Measurements from ENCODE around the gene USP40. TPM values are rescaled to one million over a fixed set of nuclear protein-coding genes. Genes with fewer than 3 reads are reported as not detected.

The USP40 gene
- total and polyA plus RNA-seq, 2 of the 8 experiments (the other 6 are each of a cell fraction or from before 2014, with no cell fraction given) = 12.0 to 15.7 TPM

- DNase-seq (ENCODE audit: low read depth in 1 of 2, low spot score in 2 of 2) = no peak
- no peak for FAIRE-seq
- H3K4ac ChIP-seq (replicated peaks; ENCODE audit: insufficient read length, low read depth, low read length) = no peak overlapping the region
- no peak overlapping the region for H2BK12ac ChIP-seq (ENCODE audit: low read depth, low read length)
- no peak overlapping the region for H3K9ac ChIP-seq (replicated peaks in 1 of 4; ENCODE audit: extremely low read depth in 1 of 4, low read depth in 3 of 4, low read length in 3 of 4)
- no peak overlapping the region for H2AFZ ChIP-seq (ENCODE audit: low read length)
- H3K18ac ChIP-seq (ENCODE audit: extremely low read depth, low read length) = no peak overlapping the region
- H3K27me3 ChIP-seq (replicated peaks in 1 of 4; ENCODE audit: control insufficient read depth in 3 of 4, extremely low read depth in 1 of 4, insufficient read depth in 3 of 4, low read length in 3 of 4) = no peaks in the 10 kb centered on the region
- no peak overlapping the region for H4K8ac ChIP-seq (ENCODE audit: extremely low read depth, insufficient read depth, low read length)
- no peak overlapping the region for H3K27ac ChIP-seq (ENCODE audit: low read depth, low read length)
- H3K9me3 ChIP-seq (ENCODE audit: insufficient read depth in 2 of 2, low read depth in 1 of 2, low read length in 1 of 2) = no peaks in the 10 kb centered on the region
- no peak overlapping the region for H4K5ac ChIP-seq (ENCODE audit: insufficient read length, low read depth, low read length)
- H3K14ac ChIP-seq (ENCODE audit: insufficient read length) = no peak overlapping the region
- no peak overlapping the region for H3K4me2 ChIP-seq (ENCODE audit: insufficient read depth in 1 of 2, low read depth in 2 of 2, low read length in 2 of 2)
- H3K79me1 ChIP-seq (ENCODE audit: low read depth, low read length) = no peaks in the 10 kb centered on the region
- no peaks in the 10 kb centered on the region for H3K4me1 ChIP-seq (replicated peaks in 1 of 4; ENCODE audit: control insufficient read depth in 3 of 4, insufficient read depth in 4 of 4, low read length in 3 of 4)
- H4K91ac ChIP-seq (replicated peaks; ENCODE audit: insufficient read length, low read length) = no peak overlapping the region
- H4K20me1 ChIP-seq (replicated peaks in 1 of 2; ENCODE audit: control insufficient read depth in 1 of 2, insufficient read depth in 2 of 2, low read length in 2 of 2) = no peaks in the 10 kb centered on the region
- no peak overlapping the region for H2BK5ac ChIP-seq (ENCODE audit: low read depth, low read length)
- H3K36me3 ChIP-seq (ENCODE audit: control insufficient read depth in 2 of 4, insufficient read depth in 4 of 4, low read length in 3 of 4) = no peaks in the 10 kb centered on the region
- H3K23ac ChIP-seq (ENCODE audit: insufficient read length) = no peak overlapping the region
- no peak overlapping the region for H3K4me3 ChIP-seq (ENCODE audit: extremely low read depth in 1 of 4, insufficient read depth in 2 of 4, low read depth in 3 of 4, low read length in 4 of 4)
- ChIA-PET CTCF (ENCODE audit: partially characterized antibody) (no interaction called here), POLR2A (ENCODE audit: partially characterized antibody) (no interaction called here)
- no peak overlapping the region for H2BK15ac ChIP-seq (ENCODE audit: low read length)
- H3K79me2 ChIP-seq (ENCODE audit: control insufficient read depth in 1 of 2, insufficient read depth in 2 of 2, low read length in 2 of 2) = no peaks in the 10 kb centered on the region
- TF ChIP-seq ASH2L (IDR thresholded peaks at IDR 0.05; ENCODE audit: low read length) (no peak), SRF (IDR thresholded peaks at IDR 0.05; ENCODE audit: low read depth, low read length) (no peak)
- H3K23me2 ChIP-seq (ENCODE audit: low read depth, low read length) = no peaks in the 10 kb centered on the region
- no peak overlapping the region for H2AK5ac ChIP-seq (ENCODE audit: low read depth, low read length)
- no peak overlapping the region for H3K56ac ChIP-seq (replicated peaks; ENCODE audit: insufficient read length, low read depth, low read length)
- no peak overlapping the region for H2BK20ac ChIP-seq (ENCODE audit: low read length)
- no peak overlapping the region for H2BK120ac ChIP-seq (replicated peaks; ENCODE audit: low read depth, low read length)
These were observed 40.8 kb downstream of the USP40 start for GRCh38 chr2:233525791-233526190.
